NCI-H2227 (cell line): ENCODE data around the gene KRT31.
"Not testable (repeated sequence)": the region's sequence is repeated elsewhere in the genome, so short reads cannot be mapped to it uniquely, and the experiment has no call there.

ENCODE experiments used
- DNase-seq: peaks from one replicate; lab custom pipeline; 2025; ENCODE audit not compliant: unreplicated experiment; lab: John Stamatoyannopoulos, UW

Gene KRT31

GRCh38 chr17:41418116-41418860 lies 20.9 kb upstream of the KRT31 start:
- DNase-seq = no peak

DNA sequence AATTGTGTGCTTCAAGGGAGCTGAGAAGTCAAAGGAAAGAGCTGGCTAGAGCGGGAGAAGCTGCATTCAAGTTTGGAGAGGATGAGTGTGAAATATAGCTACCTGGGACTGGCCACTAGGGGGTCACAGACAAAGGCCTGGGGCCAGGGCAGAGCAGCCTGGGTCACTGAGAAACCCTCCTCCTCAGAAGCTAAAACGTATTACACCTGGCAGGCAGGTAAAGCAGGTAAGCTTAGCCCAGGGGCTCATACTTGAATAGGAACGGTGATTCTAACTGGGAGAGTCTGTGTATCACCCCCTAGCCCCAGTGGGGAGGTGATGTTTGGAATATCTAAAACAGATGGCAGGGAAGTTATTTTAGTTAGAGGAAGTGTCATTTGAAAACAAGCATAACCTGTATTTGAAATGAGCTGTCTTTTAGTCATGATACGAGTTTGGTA lies 20.2 kb upstream of the KRT31 start:
- no peak for DNase-seq

DNA sequence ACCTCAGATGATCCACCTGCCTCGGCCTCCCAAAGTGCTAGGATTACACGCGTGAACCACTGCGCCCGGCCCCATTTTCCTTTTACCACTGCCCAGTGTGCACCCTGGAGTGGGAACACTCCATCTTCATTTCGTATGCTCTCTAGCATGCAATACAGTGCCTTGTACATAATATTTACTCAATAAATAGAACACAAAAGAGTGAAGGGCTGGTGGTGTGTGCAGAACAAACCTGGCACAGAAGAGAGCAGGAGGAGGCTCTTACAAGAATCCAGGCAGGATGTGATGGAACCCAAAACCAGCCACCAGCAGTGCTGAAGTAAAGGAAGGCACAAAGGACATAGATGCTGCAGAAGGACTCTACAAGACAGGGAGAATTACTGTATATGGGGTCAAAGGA lies 19.7 kb upstream of the KRT31 start:
- no peak for DNase-seq

DNA sequence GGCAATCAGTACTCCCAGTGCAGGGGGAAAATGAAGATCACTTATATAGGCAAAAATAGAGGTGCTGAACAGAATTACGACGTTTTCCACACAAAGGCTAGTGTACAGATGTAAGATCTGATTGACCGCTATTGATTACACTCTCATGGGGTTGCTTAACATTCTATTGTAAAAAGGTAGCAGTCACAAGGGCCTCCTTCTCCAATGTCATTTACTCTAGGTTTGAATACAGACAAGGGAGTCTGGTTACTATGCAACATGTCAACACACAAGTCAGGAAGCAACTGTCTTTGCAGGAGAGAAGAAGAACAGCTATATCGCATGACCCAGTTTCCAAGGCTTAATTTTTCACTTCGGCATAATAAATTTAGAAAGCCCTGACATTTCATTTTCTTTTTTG lies 19.1 kb upstream of the KRT31 start:
- DNase-seq = no peak

- DNase-seq = no peak
These were observed 18.5 kb upstream of the KRT31 start for GRCh38 chr17:41415833-41416335.

- DNase-seq = no peak
These were observed 18.0 kb upstream of the KRT31 start for GRCh38 chr17:41415411-41415810.

- no peak for DNase-seq
These were observed 16.6 kb upstream of the KRT31 start for GRCh38 chr17:41413982-41414381.

DNA sequence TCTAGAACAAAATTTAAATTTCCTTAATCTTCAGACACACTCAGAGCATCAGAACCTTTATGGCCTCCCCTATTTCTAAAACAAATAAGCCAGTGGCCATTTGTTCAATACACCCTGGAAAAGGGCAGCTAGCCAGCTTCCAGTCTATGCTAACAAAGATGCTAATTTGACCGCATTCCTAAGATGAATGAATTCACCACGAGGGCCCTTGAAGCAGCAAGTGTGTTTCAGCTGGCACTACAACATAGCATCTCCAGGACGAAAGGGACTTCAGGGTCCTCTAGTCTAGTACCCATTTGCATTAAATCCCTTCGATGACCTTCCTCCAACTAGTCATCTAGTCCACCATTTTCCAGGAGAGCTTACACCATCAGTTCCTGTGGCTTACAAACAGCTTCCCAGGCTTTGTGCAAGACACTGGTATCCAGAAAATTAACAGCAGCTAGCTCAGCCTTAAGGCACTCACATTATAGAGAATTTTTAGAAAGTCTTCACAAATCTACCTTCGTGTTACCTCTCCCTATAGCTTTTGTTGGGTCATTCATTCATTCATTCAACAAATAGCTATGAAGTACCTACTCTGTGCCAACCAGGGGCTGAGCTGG lies 16.0 kb upstream of the KRT31 start:
- no peak for DNase-seq

GRCh38 chr17:41411072-41411840 lies 13.8 kb upstream of the KRT31 start:
- DNase-seq = no peak

DNA sequence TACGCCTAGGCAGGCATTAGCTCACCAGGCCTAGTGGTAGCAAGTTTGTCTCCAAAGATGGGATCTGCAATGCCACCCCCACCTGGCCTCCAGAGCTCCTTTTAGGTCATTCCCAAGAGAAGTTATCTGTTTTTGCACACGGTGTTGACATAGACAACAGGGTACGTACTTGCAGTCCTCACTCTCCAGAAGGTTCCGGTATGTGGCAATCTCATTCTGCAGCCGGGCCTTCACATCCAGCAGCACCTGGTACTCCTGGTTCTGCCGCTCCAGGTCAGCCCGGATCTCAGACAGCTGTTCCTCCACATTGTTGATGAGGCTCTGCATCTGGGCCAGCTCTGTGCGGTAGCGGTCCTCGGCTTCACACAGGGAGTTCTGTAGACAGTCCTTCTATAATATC lies 9.8 kb upstream of the KRT31 start:
- DNase-seq = no peak

DNA sequence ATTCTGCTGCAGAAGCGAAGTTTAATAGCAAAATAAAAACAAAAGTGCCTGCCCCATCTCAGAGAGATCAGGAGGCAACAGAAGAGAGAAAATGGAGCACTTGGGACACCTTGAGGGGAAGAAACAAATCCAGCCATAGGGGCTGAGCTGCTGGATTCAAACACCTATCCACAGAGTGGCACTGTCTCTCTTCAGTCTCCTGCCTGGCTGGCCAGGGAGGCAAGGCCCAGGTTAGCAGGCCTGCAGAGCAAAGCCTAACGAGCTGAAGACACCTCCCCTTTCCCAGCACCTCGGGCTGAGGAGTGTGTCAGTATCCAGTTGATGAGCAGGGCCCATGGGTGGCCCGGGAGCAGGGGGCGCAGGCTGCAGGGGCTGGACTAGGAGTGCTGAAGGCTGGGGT lies 8.8 kb upstream of the KRT31 start:
- DNase-seq = no peak

GRCh38 chr17:41404024-41404671 lies 6.7 kb upstream of the KRT31 start:
- DNase-seq = peak; percentile 91

GRCh38 chr17:41403404-41404023 lies 6.1 kb upstream of the KRT31 start:
- DNase-seq = no peak

DNA sequence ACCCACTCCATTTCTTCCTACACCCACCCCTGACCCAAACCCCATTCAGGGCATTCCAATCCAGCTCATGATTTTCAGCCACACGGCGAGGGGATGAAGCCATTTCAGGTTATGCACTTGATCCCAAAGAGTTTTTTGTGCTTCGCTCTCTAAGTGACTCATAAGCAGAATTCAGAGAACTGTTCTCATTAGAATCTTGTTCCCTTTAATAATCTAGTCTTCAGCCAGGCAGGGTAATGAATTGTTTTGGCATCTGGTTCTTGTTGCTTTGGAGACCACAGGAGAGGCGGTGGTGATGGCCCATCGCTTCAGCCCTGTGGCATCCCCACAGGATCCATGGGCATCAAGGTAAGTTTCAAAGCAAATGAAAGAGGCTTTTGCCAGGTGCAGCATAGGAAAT lies 4.8 kb upstream of the KRT31 start:
- no peak for DNase-seq

DNA sequence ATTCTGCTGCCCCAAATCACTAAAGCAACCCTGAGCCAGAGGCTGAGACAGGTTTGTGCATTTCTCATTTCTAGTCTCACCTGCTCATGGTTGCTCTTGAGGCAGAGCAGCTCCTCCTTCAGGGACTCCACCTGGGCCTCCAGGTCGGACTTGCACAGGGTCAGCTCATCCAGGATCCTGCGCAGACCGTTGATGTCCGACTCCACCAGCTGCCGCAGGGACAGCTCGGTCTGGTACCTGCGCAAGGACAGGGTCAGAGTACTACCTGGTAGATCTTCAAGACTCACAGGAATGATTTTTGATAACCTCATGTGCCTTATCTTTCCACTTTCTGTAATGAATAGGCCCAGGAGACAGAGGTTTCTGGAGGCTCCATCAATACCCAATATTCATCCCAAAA lies 1.1 kb downstream of the KRT31 start:
- DNase-seq = no peak

DNA sequence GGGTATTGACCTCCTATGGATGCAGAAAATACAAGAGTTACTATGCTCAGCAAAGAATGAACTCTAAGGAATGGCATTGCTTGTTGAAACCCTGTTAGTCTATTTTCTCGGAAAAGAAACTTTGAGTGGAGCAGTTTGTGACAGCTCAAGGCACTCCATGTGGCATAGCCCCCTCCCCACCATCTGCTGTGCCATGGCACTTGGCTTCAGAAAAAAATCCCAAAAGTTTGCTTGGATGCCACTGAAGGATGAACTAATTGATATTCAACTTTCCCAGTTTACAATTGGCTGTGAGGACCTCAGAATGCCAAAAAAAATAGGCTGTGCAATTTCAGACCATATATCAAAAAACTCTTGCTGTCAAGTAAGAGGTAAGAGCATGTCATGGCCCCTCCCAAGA lies 1.8 kb downstream of the KRT31 start:
- no peak for DNase-seq

DNA sequence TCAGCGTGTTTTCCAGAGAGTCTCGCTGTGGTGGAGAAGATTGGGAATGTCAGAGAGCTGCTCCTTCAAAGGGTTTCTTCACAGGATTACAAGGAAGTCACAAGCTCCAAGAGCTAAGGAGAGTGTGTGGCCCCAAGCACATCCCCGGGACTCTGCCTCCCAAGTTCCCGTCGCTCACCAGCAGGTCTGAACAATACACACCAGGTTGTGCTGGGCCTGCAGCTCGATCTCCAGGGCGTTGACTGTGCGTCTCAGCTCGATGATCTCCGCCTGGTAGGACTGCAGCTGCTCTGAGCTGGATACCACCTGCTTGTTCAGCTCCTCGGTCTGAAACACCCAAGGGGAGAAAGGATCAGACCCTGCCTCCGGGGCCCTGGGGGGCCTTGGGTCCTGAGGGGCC lies 2.4 kb downstream of the KRT31 start:
- DNase-seq = not testable (repeated sequence)

DNA sequence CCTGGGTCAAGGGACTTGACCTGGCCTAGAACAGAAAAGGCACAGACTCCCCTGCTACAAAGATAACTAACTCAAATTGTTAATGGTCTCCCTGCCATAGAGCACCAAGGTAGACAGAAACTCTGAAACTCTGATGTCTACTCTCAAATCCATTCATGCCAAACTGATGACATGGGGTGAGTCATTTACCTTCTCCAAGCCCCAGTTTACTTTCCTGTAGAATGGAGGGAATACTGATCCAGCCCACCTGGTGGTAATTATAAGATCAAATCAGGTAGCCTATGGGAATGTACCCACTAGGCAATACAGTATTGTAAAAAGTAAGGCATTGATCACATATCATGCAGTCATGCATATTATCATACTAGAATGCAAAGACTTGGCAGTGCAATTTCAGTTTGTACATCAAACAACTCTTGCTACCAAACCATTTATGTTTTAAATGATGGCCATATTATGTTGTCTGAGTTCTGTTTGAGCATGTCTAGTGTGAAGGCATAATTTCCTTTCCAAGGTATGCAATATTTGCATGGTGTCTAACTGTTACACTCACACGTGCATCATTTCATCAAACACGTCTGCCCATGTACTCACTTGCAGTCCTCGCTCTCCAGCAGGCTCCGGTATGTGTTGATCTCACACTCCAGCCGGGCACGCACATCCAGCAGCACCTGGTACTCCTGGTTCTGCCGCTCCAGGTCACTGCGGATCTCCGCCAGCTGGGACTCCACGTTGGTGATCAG lies 3.0 kb downstream of the KRT31 start:
- DNase-seq = no peak

DNA sequence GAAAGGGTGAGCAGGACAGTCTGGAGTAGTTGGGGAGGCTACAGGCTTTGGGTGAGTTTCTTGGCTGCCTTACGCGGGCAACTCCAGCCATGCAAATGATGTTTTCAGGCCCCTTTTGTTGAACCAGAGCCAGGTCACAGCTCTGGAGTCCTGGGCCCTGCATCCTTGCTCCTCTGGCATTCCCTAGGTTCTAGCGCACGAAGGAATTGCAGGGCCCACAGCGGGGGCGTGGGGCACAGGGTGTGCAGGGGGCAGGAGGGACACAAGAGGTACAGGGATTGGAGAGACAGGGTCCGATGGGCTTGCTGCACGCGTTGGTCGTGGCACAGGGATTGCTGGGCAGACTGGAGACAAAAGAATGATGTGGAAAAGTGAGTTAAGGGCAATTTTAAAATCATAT lies 3.6 kb downstream of the KRT31 start:
- no peak for DNase-seq

GRCh38 chr17:41393294-41393693 lies 4.1 kb downstream of the KRT31 start:
- DNase-seq = no peak
